ENCODE data around the gene PLAAT4. TPM values are rescaled to one million over a fixed set of nuclear protein-coding genes. Genes with fewer than 3 reads are reported as not detected.

Gene PLAAT4
- total and polyA plus RNA-seq, 10 of the 15 experiments (the other 5 are each of a cell fraction or from before 2014, with no cell fraction given) = 6.0 to 34.3 (median 12.4) TPM

- in situ Hi-C loops (cut with MboI) (no loop called here), intact Hi-C loops (cut with micrococcal nuclease; ENCODE audit: unreplicated experiment) (loop anchor here (5.0 kb wide), 1 partner anchor 147 kb away; no protein-coding TSS in a partner anchor)
- Histone ChIP-seq H2AFZ (ENCODE audit: control insufficient read depth, low read depth, low read length) (no peak overlapping the region), H3K79me2 (ENCODE audit: control insufficient read depth, insufficient read depth, low read length) (no peaks in the 10 kb centered on the region), H3K9me3 (replicated peaks; ENCODE audit: control insufficient read depth, insufficient read depth, low read length) (no peaks in the 10 kb centered on the region), H3K4me2 (ENCODE audit: control insufficient read depth, insufficient read depth) (no peak overlapping the region), H3K36me3 (ENCODE audit: control insufficient read depth in 2 of 2, insufficient read depth in 2 of 2, low read length in 1 of 2) (no peaks in the 10 kb centered on the region; a peak in 1 of 4 replicates), H3K4me3 (no peak overlapping the region), H4K20me1 (ENCODE audit: control insufficient read depth, insufficient read depth) (no peaks in the 10 kb centered on the region), H3K9ac (ENCODE audit: control insufficient read depth, insufficient read depth, low read length) (no peak overlapping the region), H3K4me1 (ENCODE audit: control insufficient read depth, insufficient read depth, low read length) (no peaks in the 10 kb centered on the region), H3K27ac (ENCODE audit: control insufficient read depth, insufficient read depth) (no peak overlapping the region), H3K27me3 (replicated peaks in 1 of 2; ENCODE audit: control insufficient read depth in 2 of 2, insufficient read depth in 2 of 2, low read length in 1 of 2) (no peaks in the 10 kb centered on the region)
- FAIRE-seq = no peak
- BruUV-seq (replicated peaks) = no TSS peak
- WGBS (ENCODE audit: insufficient coverage, insufficient replicate concordance, low lambda C conversion rate, missing lambda C conversion rate) = 55% methylated on average over 18 of the region's 18 CpGs
- ChIA-PET CTCF (no interaction called here), SMC1A (ENCODE audit: uncharacterized antibody, unreplicated experiment) (interaction anchor here (0.7 to 1.2 kb wide), 2 partner anchors 54 to 111 kb away, joined by 3 to 4 read pairs; partner anchors contain the start of gene PLAAT4), POLR2A (no interaction called here), RAD21 (ENCODE audit: unreplicated experiment) (no interaction called here)
- ATAC-seq = no peak
- DNase-seq (ENCODE audit: low read depth, low spot score) = no peak
- TF ChIP-seq CHD2 (IDR thresholded peaks at IDR 0.05; ENCODE audit: borderline replicate concordance, low read depth, low read length) (no peak), CBX3 (IDR thresholded peaks at IDR 0.05; ENCODE audit: borderline replicate concordance, low read depth) (no peak), MAX (IDR thresholded peaks at IDR 0.05; ENCODE audit: low read depth, low read length) (no peak), SKIL (IDR thresholded peaks at IDR 0.05; ENCODE audit: low read depth, poor library complexity, severe bottlenecking) (no peak), MXI1 (IDR thresholded peaks at IDR 0.05; ENCODE audit: low read depth, low read length) (no peak), HCFC1 (IDR thresholded peaks at IDR 0.05; ENCODE audit: low read length) (no peak), PRDM15 (CRISPR knock-in tag; IDR thresholded peaks at IDR 0.05) (no peak), SRF (IDR thresholded peaks at IDR 0.05; ENCODE audit: low read depth in 2 of 2, low read length in 2 of 2) (no peak), MLLT1 (IDR thresholded peaks at IDR 0.05) (no peak), RELB (IDR thresholded peaks at IDR 0.05; ENCODE audit: low read depth) (no peak)
These were observed 53.6 kb downstream of the PLAAT4 start for GRCh38 chr11:63590024-63590788.
